OCI-LY1 (cell line): ENCODE data around the gene NAP1L3.

Source experiments
- H2AFZ ChIP-seq: fragments of 200-600 bp; sonication (generic), shearing (Covaris generic); 2 replicates; pipeline ENCODE4 v1.6.0; 2014; ENCODE audit warnings: antibody characterized with exemption, mild to moderate bottlenecking, low read length
- H3F3A ChIP-seq: fragments of 200-600 bp; sonication (generic), shearing (Covaris generic); 2 replicates; pipeline ENCODE4 v1.6.0; 2014; ENCODE audit warnings: mild to moderate bottlenecking, antibody characterized with exemption, low read length, moderate library complexity; ENCODE audit not compliant: insufficient read depth
- H3K27ac ChIP-seq: fragments of 200-600 bp; sonication (generic); 2 replicates; pipeline ENCODE4 v1.5.1; 2014; ENCODE audit warnings: low read length, mixed run types, mild to moderate bottlenecking, low read depth; ENCODE audit not compliant: poor library complexity, severe bottlenecking
- H3K27me3 ChIP-seq: fragments of 200-600 bp; sonication (generic); 2 replicates; pipeline ENCODE4 v1.6.0; 2014; ENCODE audit warnings: antibody characterized with exemption, mild to moderate bottlenecking, low read length, moderate library complexity; ENCODE audit not compliant: insufficient read depth
- H3K36me3 ChIP-seq: fragments of 200-600 bp; sonication (generic); 2 replicates; pipeline ENCODE4 v1.6.1; 2014; ENCODE audit warnings: mild to moderate bottlenecking, antibody characterized with exemption, low read length, moderate library complexity, mixed read lengths; ENCODE audit not compliant: insufficient read depth
- H3K4me1 ChIP-seq: fragments of 200-600 bp; sonication (generic); 2 replicates; pipeline ENCODE4 v1.5.1; 2014; ENCODE audit warnings: mild to moderate bottlenecking, low read length, moderate library complexity; ENCODE audit not compliant: insufficient read depth, severe bottlenecking
- H3K4me2 ChIP-seq: fragments of 200-600 bp; sonication (generic), shearing (Covaris generic); 2 replicates; pipeline ENCODE4 v1.6.1; 2014; ENCODE audit warnings: low read length
- H3K4me3 ChIP-seq: fragments of 200-600 bp; sonication (generic); 2 replicates; pipeline ENCODE4 v1.5.1; 2014; ENCODE audit warnings: low read length, low read depth, mild to moderate bottlenecking, mixed read lengths; ENCODE audit not compliant: poor library complexity, severe bottlenecking
- H3K79me2 ChIP-seq: fragments of 200-600 bp; shearing (Covaris generic); 2 replicates; pipeline ENCODE4 v1.6.1; 2016; ENCODE audit warnings: mixed run types, low read length, mixed read lengths; ENCODE audit not compliant: insufficient read depth
- H3K9ac ChIP-seq: fragments of 200-600 bp; sonication (generic), shearing (Covaris generic); 2 replicates; pipeline ENCODE4 v1.6.1; 2014; ENCODE audit warnings: mild to moderate bottlenecking, low read length, mixed read lengths
- H3K9me2 ChIP-seq: fragments of 200-600 bp; sonication (generic), shearing (Covaris generic); 2 replicates; pipeline ENCODE4 v1.6.1; 2014; ENCODE audit warnings: low read depth, mild to moderate bottlenecking, low read length, mixed read lengths
- H3K9me3 ChIP-seq: fragments of 200-600 bp; shearing (Covaris generic); 2 replicates; pipeline ENCODE4 v1.6.1; 2014; ENCODE audit warnings: low read length, mixed read lengths
- H4K20me1 ChIP-seq: fragments of 200-600 bp; sonication (generic), shearing (Covaris generic); 2 replicates; pipeline ENCODE4 v1.6.0; 2016; ENCODE audit warnings: mild to moderate bottlenecking, low read length; ENCODE audit not compliant: insufficient read depth
- EZH2 ChIP-seq: fragments of 200-600 bp; sonication (generic), shearing (Covaris generic); IDR thresholded peaks from 2 replicates; pipeline ENCODE4 v1.8.0; 2017; ENCODE audit warnings: borderline replicate concordance, mixed run types, mild to moderate bottlenecking, antibody characterized with exemption, low read length, moderate library complexity, mixed read lengths
- TF ChIP-seq, protein P1 (sequence below): fragments of 200-600 bp; sonication (generic), shearing (Covaris generic); IDR thresholded peaks from 2 replicates; pipeline ENCODE4 v1.5.1; 2017; ENCODE audit warnings: mild to moderate bottlenecking, antibody characterized with exemption, low read length, moderate library complexity, mixed read lengths

NAP1L3 gene

DNA sequence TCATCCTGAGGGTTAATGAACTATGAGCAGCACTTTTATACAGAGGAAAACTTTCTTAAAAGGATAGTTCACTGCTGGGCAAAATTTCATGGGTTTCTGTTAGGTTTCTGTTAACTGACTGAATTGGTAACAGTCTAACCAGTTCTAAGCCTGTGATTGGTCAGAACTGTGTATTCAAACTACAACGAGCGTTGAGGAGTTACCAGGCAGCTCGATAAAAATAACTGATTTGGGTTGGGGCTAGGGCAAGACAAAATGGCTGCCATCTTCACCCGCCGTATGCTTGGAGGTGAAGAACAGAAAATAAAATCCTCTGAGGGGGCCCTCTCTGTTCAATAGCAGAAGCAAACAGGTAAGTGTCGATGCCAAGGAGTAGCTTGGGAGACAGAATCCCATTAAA is 22.6 kb upstream of the NAP1L3 start:
- Histone ChIP-seq H3K27me3 (no peaks in the 10 kb centered on the region), H3K27ac (no peak overlapping the region), H3K9ac (no peak overlapping the region), H3K9me3 (no peaks in the 10 kb centered on the region), H3K9me2 (no peaks in the 10 kb centered on the region), H3K79me2 (no peaks in the 10 kb centered on the region), H3K4me3 (no peak overlapping the region), H3K36me3 (no peaks in the 10 kb centered on the region), H3K4me2 (no peak overlapping the region), H4K20me1 (no peaks in the 10 kb centered on the region), H2AFZ (no peak overlapping the region), H3F3A (no peaks in the 10 kb centered on the region), H3K4me1 (no peaks in the 10 kb centered on the region)
- TF ChIP-seq, protein P1, sequence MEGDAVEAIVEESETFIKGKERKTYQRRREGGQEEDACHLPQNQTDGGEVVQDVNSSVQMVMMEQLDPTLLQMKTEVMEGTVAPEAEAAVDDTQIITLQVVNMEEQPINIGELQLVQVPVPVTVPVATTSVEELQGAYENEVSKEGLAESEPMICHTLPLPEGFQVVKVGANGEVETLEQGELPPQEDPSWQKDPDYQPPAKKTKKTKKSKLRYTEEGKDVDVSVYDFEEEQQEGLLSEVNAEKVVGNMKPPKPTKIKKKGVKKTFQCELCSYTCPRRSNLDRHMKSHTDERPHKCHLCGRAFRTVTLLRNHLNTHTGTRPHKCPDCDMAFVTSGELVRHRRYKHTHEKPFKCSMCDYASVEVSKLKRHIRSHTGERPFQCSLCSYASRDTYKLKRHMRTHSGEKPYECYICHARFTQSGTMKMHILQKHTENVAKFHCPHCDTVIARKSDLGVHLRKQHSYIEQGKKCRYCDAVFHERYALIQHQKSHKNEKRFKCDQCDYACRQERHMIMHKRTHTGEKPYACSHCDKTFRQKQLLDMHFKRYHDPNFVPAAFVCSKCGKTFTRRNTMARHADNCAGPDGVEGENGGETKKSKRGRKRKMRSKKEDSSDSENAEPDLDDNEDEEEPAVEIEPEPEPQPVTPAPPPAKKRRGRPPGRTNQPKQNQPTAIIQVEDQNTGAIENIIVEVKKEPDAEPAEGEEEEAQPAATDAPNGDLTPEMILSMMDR = no peak
- TF ChIP-seq EZH2 = no peak

DNA sequence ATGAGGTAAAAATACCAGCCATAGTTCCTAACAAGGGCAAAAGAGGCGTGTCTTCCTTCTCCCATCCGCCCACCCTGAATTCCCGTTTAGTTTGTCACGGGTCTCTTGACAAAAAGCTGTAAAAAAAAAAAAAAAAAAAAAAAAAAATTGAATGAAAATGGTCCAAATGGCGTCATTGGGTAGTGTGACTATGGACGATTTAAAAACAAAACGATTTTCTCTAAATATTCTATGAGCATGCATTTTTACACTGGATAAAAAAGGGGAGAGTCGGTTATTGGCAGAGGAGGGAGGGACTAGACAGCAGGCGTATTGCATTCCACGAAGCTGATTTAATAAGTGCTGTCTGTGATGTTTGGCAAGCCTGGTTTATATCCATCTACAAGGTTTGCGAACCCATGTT is 492 bp upstream of the NAP1L3 start, which contains the start of gene FAM133A:
FAM133A (plus strand) TSS at position 338 of the 403 bp plus-strand sequence. CDS start 35,214 bp downstream, outside the sequence.
- TF ChIP-seq, protein P1 = no peak
- no peak for TF ChIP-seq EZH2
- Histone ChIP-seq H3K27ac (peak within 1 kb of the TSS; percentile 13), H3K9ac (peak within 1 kb of the TSS; percentile 66), H3K4me3 (peak within 1 kb of the TSS; percentile 71), H3K9me3 (no peaks in the 10 kb centered on the region), H4K20me1 (no peaks in the 10 kb centered on the region), H3K9me2 (no peaks in the 10 kb centered on the region), H3K79me2 (no peaks in the 10 kb centered on the region), H3F3A (no peaks in the 10 kb centered on the region), H3K36me3 (no peaks in the 10 kb centered on the region), H2AFZ (peak within 1 kb of the TSS; percentile 74; the same call in 1 of the 2 replicates), H3K27me3 (no peaks in the 10 kb centered on the region), H3K4me1 (peaks cover 24% of the 10 kb centered on the region), H3K4me2 (peak within 1 kb of the TSS; percentile 88)

- Histone ChIP-seq H2AFZ (no peak overlapping the region), H3K27ac (no peak overlapping the region), H3K27me3 (no peaks in the 10 kb centered on the region), H3K4me2 (no peak overlapping the region), H3K4me1 (no peaks in the 10 kb centered on the region), H3K79me2 (no peaks in the 10 kb centered on the region), H3K9me3 (no peaks in the 10 kb centered on the region), H3K36me3 (no peaks in the 10 kb centered on the region), H3K4me3 (no peak overlapping the region), H3K9me2 (no peaks in the 10 kb centered on the region), H3F3A (no peaks in the 10 kb centered on the region), H3K9ac (no peak overlapping the region), H4K20me1 (no peaks in the 10 kb centered on the region)
- TF ChIP-seq, protein P1 = no peak
- TF ChIP-seq EZH2 = no peak
Observed at GRCh38 chrX:93660575-93660974, 12.8 kb downstream of the NAP1L3 start.
